Fibroblast of villous mesenchyme (primary cell): ENCODE measurements around the gene SMIM29. TPM values are rescaled to one million over a fixed set of nuclear protein-coding genes. Genes with fewer than 3 reads are reported as not detected.
"Not testable (repeated sequence)": the region's sequence is repeated elsewhere in the genome, so short reads cannot be mapped to it uniquely, and the experiment has no call there.

Source experiments
- DNase-seq: peaks from one replicate; pipeline ENCODE4 v3.0.0-alpha.2; 2010; ENCODE audit warnings: low read depth
- H3K4me3 ChIP-seq: 2 replicates; pipeline ENCODE4 v1.5.1; 2011; ENCODE audit warnings: low read depth, mild to moderate bottlenecking, low read length
- CTCF ChIP-seq: IDR thresholded peaks from 2 replicates; pipeline ENCODE4 v1.5.1; 2012; ENCODE audit warnings: low read depth, mild to moderate bottlenecking, low read length; ENCODE audit not compliant: insufficient read depth
- total RNA-seq: library from RNA; depleted of rRNA; stranded (reverse); fragments of >200 nt; gene quantifications from 2 replicates; pipeline ENCODE4 v1.2.3, GENCODE V29; 2012

Gene SMIM29
- total RNA-seq, 1 donor, result 22.5 TPM

DNA sequence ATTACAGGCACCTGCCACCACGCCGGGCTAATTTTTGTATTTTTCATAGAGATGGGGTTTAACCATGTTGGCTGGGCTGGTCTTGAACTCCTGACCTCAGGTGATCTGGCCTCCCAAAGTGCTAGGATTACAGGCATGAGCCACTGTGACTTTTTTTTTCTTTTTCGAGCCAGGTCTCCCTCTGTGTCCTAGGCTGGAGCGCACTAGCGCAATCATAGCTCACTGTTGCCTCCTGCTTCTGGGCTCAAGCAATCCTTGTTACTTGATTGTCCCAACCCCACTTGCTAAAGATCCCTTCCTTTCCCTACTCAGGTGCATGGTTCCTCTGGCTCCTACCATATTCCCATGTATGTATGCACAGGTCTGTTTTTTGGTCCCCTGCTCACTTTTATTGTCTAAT lies 27.4 kb upstream of the SMIM29 start:
- TF ChIP-seq CTCF, result no peak
- H3K4me3 ChIP-seq, result no peak overlapping the region
- DNase-seq, result no peak

GRCh38 chr6:34275128-34275804 lies 26.5 kb upstream of the SMIM29 start:
- H3K4me3 ChIP-seq, result no peak overlapping the region
- no peak for DNase-seq
- TF ChIP-seq CTCF, result no peak

- H3K4me3 ChIP-seq, result no peak overlapping the region
- TF ChIP-seq CTCF, result no peak
- no peak for DNase-seq
Measured at GRCh38 chr6:34274129-34274528, 25.3 kb upstream of the SMIM29 start.

- no peak for TF ChIP-seq CTCF
- H3K4me3 ChIP-seq, result no peak overlapping the region
- peak; percentile 78 for DNase-seq
Measured at GRCh38 chr6:34273242-34273805, 24.5 kb upstream of the SMIM29 start.

DNA sequence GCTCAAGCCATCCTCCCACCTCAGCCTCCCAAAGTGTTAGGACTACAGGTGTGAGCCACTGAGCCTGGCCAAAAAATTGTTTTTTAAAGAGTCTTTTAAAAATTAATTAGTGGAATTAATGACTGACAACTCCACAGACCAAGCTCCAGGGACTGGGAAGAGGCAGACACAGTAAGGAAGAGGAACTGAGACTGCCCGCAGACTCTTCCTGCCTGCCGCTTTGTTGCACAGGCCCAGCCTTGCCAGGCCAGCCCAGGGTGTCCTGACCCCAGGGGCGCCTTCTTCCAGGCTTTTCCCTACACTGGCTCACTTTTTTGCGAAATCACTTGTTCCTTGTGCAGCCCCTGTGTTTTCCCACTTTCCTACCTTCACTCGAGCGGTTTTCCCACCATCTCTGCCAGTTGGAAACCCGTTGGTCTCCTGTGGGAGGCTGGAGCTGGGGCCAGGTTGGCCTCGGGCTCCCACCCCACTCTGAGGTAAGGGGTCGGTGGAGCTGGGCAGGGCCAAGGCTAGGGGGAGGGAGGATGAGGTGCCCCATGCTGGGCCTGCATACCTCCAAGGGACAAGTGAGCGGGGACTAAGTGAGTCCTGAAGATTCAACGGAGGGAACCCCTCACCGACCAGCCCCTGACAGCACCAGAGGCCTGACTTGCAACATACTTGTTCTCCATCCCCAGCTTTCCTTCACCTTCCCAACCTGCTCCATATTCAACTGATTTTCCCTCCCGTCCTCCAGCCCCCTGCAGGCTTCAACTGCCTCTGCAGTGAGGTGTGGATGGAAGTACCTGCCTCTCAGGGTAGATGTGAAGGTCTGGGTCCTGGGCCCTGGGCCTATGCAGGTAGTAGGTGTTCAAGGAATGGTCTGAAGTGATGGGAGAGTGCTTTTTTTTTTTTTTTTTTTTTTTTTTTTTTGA lies 23.5 kb upstream of the SMIM29 start:
- H3K4me3 ChIP-seq, result no peak overlapping the region
- DNase-seq, result no peak
- no peak for TF ChIP-seq CTCF

DNA sequence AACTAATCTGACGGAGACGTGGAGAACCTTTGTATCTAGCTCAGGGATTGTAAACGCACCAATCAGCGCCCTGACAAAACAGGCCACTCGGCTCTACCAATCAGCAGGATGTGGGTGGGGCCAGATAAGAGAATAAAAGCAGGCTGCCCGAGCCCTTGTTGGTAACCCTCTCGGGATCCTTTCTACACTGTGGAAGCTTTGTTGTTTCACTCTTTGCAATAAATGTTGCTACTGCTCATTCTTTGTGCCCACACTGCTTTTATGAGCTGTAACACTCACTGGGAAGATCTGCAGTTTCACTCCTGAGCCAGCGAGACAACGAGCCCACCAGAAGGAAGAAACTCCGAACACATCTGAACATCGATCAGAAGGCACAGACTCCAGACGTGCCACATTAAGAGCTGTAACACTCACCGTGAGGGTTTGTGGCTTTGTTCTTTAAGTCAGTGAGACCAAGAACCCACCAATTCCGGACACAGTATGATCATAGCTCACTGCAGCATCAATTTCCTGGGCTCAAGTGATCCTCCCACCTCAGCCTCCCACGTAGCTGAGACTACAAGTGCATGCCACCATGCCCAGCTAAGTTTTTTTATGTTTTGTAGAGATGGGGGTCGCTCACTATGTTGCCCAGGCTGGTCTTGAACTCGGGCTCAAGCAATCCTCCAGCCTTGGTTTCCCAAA lies 21.0 kb upstream of the SMIM29 start:
- DNase-seq, H3K4me3 ChIP-seq: not testable (repeated sequence)

GRCh38 chr6:34269132-34269531 lies 20.3 kb upstream of the SMIM29 start:
- H3K4me3 ChIP-seq, DNase-seq: not testable (repeated sequence)
